IMR-90 (cell line): Measurements from ENCODE around the gene BMP8A.

ENCODE experiments used
- BHLHE40 ChIP-seq: fragments of 150-350 bp; IDR thresholded peaks from 2 replicates; pipeline ENCODE4 v1.6.1; 2016; ENCODE audit warnings: mild to moderate bottlenecking, low read depth, low read length
- CEBPB ChIP-seq: IDR thresholded peaks from 2 replicates; pipeline ENCODE4 v1.6.1; 2012; ENCODE audit warnings: low read depth, low read length, improper control_type of control experiment
- FOS ChIP-seq: fragments of 150-350 bp; IDR thresholded peaks from 2 replicates; pipeline ENCODE4 v1.6.1; 2016; ENCODE audit warnings: low read depth, low read length
- MAFK ChIP-seq: IDR thresholded peaks from 2 replicates; pipeline ENCODE4 v1.6.1; 2012; ENCODE audit warnings: low read depth, low read length, improper control_type of control experiment
- MAZ ChIP-seq: IDR thresholded peaks from 2 replicates; pipeline ENCODE4 v1.6.1; 2012; ENCODE audit warnings: low read depth, mild to moderate bottlenecking, low read length, improper control_type of control experiment, moderate library complexity, borderline replicate concordance
- MXI1 ChIP-seq: IDR thresholded peaks from 2 replicates; pipeline ENCODE4 v1.6.1; 2012; ENCODE audit warnings: low read depth, mild to moderate bottlenecking, low read length, moderate library complexity, borderline replicate concordance
- NFE2L2 ChIP-seq: fragments of 150-350 bp; IDR thresholded peaks from 2 replicates; pipeline ENCODE4 v1.6.1; 2016; ENCODE audit warnings: low read depth, mild to moderate bottlenecking, low read length
- POLR2A ChIP-seq: IDR thresholded peaks from 2 replicates; pipeline ENCODE4 v1.6.1; 2012; ENCODE audit warnings: mild to moderate bottlenecking, low read depth, low read length
- RAD21 ChIP-seq: IDR thresholded peaks from 2 replicates; pipeline ENCODE4 v1.6.1; 2012; ENCODE audit warnings: low read length, improper control_type of control experiment
- RCOR1 ChIP-seq: IDR thresholded peaks from 2 replicates; pipeline ENCODE4 v1.6.1; 2012; ENCODE audit warnings: mild to moderate bottlenecking, low read length, improper control_type of control experiment; ENCODE audit not compliant: insufficient replicate concordance
- RFX5 ChIP-seq: IDR thresholded peaks from 2 replicates; pipeline ENCODE4 v1.8.0; 2012; ENCODE audit warnings: low read depth, mild to moderate bottlenecking, low read length, moderate library complexity
- TF ChIP-seq, protein P1 (sequence below): conservative IDR thresholded peaks from 2 replicates; pipeline ENCODE4 v1.5.1; 2012; ENCODE audit warnings: mild to moderate bottlenecking, low read depth, low read length, improper control_type of control experiment
- TF ChIP-seq, protein P2 (sequence below): fragments of 150-350 bp; IDR thresholded peaks from 2 replicates; pipeline ENCODE4 v1.6.1; 2017; ENCODE audit warnings: mild to moderate bottlenecking, antibody characterized with exemption, low read length, low read depth
- TF ChIP-seq, protein P3 (sequence below): fragments of 150-350 bp; IDR thresholded peaks from 2 replicates; pipeline ENCODE4 v1.6.1; 2016; ENCODE audit warnings: low read depth, mild to moderate bottlenecking, low read length, moderate library complexity, borderline replicate concordance

DNA sequence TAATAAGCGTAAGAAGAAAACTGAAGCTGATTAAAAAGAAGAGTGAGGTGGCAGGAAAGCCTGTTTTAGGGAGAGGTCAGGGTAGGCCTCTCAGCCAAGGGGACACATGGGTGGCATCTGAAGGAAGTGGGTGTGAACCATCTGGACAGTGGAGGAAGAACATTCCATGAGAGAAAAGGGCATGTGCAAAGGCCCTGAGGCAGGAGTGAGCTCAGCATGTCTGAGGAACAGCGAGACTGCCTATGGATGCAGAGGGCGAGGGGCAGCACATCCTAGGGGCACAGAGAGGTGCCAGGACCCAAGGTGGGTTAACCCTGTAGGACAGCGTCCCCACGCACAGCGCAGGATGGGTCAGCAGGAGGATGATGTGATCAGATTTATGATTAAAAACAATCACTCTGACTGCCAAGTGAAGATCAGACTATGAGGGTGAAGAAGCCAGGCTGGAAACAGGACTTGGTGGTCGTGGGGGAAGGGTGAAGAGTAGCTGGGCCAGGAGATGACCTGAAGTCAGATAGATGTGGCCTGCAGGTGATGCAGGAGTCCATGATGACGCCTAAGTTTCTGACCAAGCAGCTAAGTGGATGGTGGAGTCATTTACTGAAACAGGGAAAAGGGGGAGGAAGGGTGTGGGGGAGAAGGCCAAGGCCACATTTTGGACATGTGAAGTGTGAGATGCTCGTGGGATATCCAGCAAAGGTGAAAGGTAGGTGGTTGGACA, 47.3 kb downstream of the BMP8A start:
- TF ChIP-seq, protein P1, sequence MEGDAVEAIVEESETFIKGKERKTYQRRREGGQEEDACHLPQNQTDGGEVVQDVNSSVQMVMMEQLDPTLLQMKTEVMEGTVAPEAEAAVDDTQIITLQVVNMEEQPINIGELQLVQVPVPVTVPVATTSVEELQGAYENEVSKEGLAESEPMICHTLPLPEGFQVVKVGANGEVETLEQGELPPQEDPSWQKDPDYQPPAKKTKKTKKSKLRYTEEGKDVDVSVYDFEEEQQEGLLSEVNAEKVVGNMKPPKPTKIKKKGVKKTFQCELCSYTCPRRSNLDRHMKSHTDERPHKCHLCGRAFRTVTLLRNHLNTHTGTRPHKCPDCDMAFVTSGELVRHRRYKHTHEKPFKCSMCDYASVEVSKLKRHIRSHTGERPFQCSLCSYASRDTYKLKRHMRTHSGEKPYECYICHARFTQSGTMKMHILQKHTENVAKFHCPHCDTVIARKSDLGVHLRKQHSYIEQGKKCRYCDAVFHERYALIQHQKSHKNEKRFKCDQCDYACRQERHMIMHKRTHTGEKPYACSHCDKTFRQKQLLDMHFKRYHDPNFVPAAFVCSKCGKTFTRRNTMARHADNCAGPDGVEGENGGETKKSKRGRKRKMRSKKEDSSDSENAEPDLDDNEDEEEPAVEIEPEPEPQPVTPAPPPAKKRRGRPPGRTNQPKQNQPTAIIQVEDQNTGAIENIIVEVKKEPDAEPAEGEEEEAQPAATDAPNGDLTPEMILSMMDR = no peak
- TF ChIP-seq RAD21 = no peak
- TF ChIP-seq POLR2A = no peak
- no peak for TF ChIP-seq MAFK
- TF ChIP-seq RFX5 = no peak
- TF ChIP-seq, protein P2, sequence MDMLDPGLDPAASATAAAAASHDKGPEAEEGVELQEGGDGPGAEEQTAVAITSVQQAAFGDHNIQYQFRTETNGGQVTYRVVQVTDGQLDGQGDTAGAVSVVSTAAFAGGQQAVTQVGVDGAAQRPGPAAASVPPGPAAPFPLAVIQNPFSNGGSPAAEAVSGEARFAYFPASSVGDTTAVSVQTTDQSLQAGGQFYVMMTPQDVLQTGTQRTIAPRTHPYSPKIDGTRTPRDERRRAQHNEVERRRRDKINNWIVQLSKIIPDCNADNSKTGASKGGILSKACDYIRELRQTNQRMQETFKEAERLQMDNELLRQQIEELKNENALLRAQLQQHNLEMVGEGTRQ = no peak
- TF ChIP-seq, protein P3, sequence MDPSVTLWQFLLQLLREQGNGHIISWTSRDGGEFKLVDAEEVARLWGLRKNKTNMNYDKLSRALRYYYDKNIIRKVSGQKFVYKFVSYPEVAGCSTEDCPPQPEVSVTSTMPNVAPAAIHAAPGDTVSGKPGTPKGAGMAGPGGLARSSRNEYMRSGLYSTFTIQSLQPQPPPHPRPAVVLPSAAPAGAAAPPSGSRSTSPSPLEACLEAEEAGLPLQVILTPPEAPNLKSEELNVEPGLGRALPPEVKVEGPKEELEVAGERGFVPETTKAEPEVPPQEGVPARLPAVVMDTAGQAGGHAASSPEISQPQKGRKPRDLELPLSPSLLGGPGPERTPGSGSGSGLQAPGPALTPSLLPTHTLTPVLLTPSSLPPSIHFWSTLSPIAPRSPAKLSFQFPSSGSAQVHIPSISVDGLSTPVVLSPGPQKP = no peak
- no peak for TF ChIP-seq BHLHE40
- no peak for TF ChIP-seq RCOR1
- no peak for TF ChIP-seq MXI1
- no peak for TF ChIP-seq CEBPB
- TF ChIP-seq NFE2L2 = no peak
- TF ChIP-seq MAZ = no peak
- TF ChIP-seq FOS = no peak
